HG02970 (cell line): ENCODE data around the gene IL17C.

Experiments used
- ATAC-seq: cut with Tn5 transposase; IDR thresholded peaks from one replicate; pipeline ENCODE4 v1.9.1; 2021; ENCODE audit warnings: mild to moderate bottlenecking, moderate library complexity, moderate number of reproducible peaks; ENCODE audit not compliant: unreplicated experiment, low FRiP score

Gene IL17C

DNA sequence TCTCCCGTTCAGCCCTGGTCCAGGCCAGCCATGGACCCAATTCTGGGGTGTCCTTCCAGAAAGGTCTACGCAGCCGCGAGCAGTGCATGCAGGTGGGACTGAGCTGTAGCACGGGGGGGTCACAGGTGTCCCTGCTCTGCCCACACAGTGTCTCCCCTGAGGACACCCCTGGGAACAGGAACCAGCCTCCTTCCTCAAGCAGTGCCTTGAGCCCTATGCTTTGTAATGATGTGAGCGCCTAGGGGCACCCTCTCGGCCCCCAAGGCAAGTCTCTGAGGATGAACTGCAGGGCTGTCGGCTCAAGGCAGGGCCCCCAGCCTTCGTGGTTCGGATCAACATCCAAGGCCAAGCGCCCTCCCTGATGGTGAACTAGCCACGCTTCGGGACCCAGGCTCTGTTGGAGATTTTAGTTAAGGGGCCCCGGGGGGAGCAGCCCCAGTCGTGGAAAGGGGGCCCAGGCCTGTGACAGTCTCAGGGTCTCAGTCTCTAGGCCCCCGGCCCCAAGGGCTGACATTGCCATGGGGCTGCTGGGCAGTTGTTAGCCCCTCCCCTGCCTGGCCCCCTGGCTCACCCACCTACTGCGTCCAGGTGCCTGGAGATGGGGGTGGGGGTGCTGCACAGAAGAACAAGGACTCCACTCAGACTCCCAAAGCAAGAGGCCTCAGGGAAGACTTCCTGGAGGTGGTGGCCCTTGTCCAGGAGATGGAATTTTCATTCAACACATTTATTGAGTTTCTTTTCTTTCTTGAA lies 2.3 kb downstream of the IL17C start:
- ATAC-seq, result no peak

DNA sequence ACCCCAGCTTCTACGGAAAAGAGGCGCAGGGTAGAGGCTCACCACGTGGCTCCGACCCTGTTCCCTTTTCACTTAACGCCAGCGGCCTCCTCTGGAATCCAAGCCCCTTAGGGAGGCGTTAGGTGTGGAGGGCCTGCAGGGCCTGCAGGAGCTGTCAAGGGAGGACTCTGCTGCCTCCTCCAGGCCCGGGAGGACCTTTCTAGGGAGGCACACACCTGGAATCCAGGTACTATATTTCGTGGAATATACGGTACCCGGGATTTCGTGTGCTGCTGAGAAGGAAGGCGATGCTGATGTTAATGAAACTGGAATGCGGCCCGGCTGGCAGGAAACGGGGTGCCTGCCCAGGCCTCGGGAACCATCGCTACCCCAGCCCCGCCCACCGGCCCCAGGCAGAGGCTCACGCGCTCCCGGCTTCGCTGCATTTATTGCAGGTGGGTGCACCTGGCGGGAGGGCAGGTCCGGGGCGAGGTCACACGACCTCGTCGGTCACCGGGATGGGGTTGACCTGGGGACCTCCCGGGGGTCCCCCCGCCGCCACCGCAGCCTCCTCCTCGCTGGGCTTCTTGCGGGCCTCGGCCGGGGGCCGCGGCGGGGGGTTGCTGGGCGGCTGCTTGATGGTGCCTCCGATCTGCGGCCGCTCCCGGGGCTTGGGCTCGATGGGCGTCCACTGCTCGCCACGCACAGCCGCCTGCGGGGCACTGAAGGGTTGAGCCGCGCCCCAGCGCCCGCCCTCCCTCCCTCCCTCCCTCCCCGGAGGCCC lies 4.7 kb downstream of the IL17C start:
- no peak for ATAC-seq

GRCh38 chr16:88643644-88643932 lies 5.2 kb downstream of the IL17C start:
- no peak for ATAC-seq

- no peak for ATAC-seq
Observed at GRCh38 chr16:88645455-88645854, 7.1 kb downstream of the IL17C start.

DNA sequence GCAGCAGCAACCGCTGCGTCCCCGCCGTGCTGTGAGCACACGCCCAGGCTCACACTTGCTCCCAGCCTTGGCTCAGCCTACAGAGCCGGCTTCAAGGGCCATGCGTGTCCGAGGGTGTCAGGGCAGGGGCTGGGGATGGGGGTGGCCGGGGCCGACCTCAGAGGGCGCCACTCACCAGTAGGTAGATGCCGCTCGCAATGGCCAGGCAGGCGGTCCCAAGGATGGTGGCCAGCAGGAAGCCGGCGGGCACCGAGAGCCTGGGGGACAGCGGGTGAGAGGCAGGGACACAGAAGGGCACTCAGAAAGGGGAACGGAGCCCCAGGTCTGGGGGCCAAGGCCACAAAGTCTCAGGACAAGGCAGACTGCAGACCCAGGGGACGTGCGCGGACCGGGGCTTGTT lies 7.6 kb downstream of the IL17C start:
- ATAC-seq, result no peak

DNA sequence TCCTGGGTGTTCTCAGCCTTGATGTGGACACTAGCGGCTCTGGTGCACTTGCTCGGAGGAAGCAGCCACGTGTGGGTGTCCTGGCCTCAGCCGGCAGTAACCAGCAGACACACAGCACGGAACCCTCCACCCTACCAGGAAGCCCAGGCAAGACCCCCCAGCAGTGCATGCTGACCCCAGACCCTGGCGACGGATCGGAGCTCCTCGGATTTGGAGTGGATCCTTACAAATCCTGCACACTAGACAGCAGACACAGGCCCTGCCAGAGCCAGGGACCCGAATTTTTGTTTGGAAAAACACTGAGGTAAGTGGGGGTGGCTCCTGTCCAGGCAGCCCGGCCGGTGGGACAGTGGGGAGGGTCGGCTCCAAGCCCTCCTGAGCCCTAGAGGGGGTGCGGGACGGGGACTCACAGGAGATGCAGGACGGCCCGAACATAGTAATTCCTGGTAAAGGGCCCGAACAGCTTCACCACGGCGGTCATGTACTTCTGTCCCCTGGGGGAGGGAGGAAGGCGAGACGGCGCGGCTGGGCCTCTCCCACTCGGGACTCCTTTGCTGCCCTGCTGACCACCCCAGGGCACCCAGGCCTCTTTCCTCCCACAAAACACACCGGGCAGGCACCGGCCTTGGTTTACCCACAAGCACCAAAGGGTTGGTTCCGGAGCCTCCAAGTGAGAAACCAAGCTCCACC lies 8.1 kb downstream of the IL17C start:
- ATAC-seq, result no peak

GRCh38 chr16:88647178-88648070 lies 9.1 kb downstream of the IL17C start:
- ATAC-seq, result no peak

GRCh38 chr16:88649195-88649923 lies 11.0 kb downstream of the IL17C start:
- no peak for ATAC-seq

DNA sequence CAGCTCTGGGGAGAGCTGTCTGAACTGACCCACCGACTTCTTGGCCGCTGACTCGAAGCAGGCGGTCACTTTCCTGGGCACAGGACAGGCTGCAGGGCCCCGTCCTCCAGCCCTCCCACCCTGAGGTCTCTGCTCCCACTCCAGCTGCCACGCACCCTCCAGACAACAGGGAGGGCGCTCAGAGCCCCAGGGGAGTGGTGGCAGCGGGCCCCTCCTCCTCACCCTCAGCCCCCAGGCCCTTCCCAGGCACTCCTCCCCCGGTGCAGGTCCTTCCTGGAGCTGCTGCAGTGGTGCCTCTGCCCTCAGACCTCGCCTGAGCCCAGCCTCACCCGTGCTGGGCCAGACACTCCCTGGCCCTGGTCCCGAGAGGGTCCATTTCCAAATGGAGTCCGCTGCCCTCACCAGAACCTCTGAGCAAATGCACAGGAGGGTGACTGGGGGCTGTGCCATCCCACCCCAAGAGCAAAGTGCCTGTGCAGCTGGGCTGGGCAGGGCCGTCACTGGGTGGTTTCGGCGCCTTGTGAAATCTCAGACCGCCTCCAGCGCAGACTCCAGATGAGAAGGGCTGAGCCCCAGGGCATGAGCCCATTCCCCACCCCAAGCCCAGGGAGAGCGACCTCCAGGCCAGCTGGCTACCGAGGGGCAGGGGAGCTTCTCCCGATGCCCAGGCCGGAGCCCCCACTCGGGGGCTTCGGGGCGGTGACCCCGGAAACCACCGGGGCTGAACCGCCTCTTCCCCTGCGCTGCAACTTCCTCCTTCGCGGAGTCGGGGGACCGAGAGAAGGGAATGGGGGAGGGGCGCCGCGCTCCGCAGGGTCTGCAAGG lies 11.8 kb downstream of the IL17C start:
- ATAC-seq, result peak; percentile 12

DNA sequence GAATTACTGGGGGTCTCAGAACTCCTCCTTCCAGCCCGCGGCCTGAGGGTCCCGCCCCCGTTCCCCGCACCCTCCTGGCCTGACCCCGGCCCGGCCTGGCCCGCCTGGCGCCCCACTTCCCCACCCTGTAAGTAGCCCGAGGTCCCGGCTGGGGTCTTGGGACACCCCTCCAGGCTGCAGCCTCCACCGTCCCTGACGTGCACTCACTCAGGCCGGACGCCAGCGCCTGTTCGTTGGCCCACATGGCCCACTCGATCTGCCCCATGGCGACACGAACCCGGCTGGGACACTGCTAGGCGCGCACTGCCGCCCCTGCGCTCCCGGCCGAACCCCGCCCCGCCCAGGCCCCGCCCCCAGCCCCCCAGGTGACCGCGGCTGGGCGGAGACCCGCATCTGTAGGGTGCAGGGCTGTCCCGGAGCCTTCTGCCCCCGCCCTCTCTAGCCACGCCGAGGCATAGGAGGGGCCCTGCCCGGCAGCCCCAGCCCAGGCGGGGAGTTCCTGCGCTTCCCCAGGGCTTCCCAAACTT lies 12.4 kb downstream of the IL17C start, which contains the start of gene CYBA:
TSS of gene CYBA (minus strand) at position 305 of the 527 bp plus-strand sequence. CDS start at position 265, 40 bp downstream.
- peak; percentile 53 for ATAC-seq

- peak; percentile 65 for ATAC-seq
Observed at GRCh38 chr16:88651276-88651988, 13.1 kb downstream of the IL17C start.

- ATAC-seq, result no peak
Observed at GRCh38 chr16:88651989-88652761, 13.8 kb downstream of the IL17C start.

DNA sequence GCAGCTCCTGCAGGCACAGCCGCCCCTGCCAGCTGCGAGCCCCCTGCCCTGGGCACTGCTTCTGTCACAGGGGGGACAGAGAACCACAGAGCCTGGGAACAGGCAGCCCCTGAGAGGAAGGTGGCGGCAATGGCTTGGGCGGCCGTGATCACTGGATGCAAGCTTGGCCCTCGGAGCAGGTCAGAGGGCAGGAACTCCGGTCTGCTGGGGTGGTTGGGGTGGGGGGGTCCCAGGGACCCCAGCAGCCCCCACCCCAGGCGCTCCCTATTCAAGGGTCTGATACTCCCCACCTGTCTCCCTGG lies 14.3 kb downstream of the IL17C start:
- no peak for ATAC-seq

DNA sequence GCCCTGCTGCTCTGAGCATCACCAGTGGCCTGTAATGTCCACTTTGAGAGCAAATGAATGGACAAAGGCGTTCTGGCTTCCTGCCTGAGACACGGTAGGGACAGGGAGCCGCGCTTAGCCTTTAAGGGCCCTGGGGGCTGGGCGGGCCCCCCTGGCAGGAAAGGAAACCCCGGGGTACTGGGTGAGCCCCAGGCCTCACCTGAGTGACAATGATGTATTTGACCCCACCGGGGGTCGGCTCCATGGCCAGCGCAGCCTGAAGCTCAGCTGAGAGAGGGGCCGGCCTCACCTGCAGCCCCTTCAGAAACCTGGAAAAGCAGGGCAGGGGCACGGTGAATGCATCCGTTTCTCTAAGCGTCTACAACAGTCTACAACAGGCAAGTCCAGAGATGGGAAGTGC lies 14.7 kb downstream of the IL17C start:
- ATAC-seq, result no peak

GRCh38 chr16:88653596-88654362 lies 15.4 kb downstream of the IL17C start:
- no peak for ATAC-seq

- ATAC-seq, result no peak
Observed at GRCh38 chr16:88654363-88655052, 16.1 kb downstream of the IL17C start.
